Stimulated activated CD4-positive, alpha-beta T cell treated with anti-CD3 and anti-CD28 coated beads, Interleukin-12 subunit alpha, Interleukin-12 subunit beta, amount 100 ng/mL, for 24 hours (primary cell): ENCODE measurements around the gene DDRGK1.
A peak's percentile ranks its signal among the peaks of the same experiment; 100 is the strongest.

Experiments used
- DNase-seq, 2 experiments: peaks; one replicate each; pipeline ENCODE4 v3.0.0-alpha.2; 2020; ENCODE audit warnings: low read depth in 2 of 2

The DDRGK1 gene

DNA sequence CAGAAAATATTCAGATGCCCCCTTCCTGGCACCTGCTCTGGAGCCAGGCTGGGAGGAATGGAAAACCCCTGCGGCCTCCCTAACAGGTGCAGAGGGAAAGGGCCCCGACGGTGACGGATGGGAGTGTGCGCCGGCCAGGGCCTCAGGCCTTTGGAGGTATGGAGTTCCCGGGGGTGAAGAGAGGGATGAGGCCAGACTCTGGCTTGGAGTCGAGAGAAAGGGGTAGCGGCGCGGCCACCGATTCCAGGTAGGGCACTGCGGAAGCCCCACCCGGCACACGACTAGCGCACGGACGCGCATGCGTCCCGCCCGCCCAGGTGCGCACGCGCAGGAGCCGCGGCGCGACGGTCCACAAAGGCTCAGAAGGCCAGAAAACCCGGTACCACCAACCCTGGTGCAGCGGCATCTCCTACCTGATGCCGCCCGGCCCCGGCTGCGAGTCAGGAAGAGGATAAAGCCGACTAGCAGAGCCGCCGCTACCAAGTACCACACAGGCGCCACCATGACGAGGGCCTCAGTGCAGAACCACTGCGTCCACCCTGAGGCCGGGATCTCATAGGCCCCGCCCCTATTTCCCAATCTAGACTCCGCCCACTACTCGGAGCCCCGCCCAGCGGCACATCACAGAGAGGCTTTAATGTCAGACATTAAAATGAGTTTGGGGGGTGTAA lies at the start of gene DDRGK1:
Gene DDRGK1 (minus strand): TSS at position 559 of the 671 bp plus-strand sequence. CDS start 55 bp downstream, at position 504.
- peak; percentile 86 to 94 for DNase-seq

DNA sequence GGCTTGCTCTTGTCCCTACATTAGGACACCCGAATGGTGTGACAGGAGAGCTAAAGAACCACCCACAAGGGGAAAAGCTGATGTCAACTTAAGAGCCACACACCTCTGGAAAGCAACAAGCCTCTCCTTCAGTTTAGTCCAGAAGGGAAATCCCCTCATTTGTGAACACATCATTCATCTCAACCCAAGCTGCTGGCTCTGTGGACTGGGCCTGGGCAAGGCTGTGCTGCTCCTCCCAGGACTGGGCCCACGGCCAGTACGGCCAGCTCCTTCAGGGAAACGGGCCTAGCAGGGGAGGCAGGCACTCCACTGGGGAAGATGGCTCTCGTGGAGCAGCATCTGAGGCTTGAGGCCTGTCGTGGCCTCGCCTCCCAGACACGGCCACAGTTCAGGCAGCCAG lies 47.3 kb upstream of the DDRGK1 start:
- no peak for DNase-seq

DNA sequence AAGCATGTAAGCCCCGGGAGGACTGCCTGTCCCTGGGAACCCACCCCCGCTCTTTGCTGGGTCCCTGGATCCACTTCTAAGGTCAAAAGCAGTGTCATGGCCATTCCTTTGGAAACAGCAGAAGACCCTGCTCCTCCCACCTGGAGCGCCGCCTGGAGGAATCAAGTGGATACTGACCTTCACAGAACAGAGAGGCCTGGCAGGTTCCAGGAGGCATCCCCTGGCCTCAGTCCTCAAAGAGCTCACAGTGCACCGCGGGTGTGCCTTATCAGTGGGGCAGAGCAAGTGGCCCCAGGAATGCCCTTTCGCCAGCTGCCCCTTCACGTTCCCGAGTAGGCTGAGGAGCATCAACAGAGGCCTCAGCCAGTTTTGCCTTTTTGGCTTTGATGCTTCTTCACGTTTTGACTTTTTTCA lies 45.6 kb upstream of the DDRGK1 start:
- no peak for DNase-seq

DNA sequence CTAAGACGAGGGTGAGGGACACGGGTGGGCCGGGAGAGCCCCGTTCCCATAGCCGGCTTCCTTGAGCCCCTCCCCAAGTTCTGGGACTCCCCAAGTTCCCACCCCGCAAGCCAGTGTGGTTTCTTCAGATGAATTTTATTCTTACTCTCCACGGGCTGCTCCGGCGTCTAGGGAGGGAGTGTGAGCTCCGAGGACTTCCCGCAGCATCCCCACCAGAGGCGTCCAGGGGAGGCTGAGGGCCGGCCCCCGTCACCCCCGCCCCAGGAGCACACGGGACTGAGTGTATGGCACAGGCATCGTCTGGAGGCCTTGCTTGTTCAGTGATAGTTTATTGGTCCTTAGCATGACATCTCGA lies 44.5 kb upstream of the DDRGK1 start:
- DNase-seq = no peak

DNA sequence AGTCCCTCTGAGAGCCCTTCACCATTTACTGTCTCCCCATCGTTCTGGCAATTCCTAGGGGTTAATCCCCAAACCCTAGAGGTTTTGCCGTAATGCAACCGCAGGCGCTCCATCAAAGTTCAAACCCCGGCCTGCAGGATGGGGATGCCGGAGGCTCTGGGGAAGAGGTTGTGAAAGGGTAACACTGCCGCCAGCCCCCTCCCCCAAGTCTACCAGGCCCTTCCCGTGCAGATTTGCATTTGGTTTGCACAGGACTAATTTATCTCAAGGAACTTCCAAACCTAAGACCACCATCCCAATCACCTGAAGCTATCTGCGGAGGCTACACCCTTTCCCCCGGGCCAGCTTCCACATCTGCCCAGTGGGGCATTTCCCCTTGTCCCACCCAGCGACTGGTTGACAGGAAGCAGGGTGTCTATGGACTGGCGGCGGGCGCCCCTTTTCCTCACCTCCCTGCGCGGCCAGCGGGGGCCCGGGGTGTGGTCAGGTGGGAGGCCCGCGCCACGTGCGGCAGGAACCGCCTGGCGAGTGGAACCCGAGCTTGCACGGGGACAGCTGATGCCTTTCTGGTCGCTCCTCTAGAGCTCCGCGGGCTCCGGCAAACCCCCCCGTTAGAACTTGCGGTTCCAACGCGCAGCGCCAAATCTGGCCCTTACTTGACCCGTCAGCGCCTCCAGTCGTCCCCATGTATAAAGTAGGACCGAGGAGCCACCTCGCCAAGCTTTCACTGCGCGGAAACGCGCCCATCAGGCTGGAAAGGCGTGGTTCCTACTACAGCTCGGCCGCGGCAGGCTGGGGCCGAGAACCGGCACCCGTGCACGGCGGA lies 43.9 kb upstream of the DDRGK1 start:
- DNase-seq = no peak

DNA sequence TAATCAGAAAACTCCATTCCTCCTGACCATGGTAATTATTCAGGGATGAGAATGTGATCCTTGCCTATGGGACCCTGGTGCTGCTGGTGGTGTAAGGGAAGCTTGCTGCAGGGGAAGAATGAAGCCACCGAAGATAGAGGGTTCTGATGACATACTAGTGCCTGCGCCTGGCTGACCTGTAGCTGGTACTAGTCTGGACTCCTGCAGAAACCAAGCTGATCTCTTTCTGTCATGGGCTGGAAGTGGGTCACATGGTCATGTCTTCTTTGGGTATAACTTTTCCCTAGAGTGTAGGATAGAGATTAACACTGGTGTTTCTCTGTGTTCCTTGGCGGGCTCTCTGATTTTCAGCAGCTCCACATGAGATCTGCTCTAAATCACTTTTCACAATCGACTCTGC lies 43.2 kb upstream of the DDRGK1 start:
- DNase-seq = no peak

DNA sequence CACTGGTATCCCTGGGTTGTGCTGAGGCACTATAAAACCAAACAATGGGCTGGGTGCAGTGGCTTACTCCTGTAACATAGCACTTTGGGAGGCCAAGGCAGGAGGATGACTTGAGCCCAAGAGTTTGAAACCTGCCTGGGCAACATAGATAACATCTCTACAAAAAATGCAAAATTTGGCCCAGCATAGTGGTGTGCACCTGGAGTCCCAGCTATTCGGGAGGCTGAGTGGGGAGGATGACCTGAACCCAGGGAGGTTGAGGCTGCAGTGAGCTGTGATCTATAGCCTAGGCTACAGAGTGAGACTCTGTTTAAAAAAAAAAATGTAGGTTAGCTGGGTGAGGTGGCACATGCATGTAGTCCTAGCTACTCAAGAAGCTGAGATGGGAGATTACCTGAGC lies 42.2 kb upstream of the DDRGK1 start:
- DNase-seq = no peak

DNA sequence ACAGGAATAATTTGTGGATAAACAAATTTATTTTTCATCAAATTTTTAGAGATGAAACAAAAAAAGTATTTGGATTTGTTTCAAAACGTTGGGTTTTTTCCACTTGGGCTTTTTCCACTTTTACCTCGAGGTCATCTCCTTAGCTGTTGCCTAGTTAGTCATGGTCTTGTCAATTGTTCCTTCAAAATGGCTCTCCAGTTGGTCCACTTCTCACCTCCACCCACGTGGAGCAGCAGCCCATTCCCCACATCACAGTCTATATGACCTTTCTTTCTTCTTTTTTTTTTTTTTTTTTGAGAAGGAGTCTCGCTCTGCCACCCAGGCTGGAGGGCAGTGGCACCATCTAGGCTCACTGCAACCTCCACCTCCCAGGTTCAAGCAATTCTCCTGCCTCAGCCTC lies 41.2 kb upstream of the DDRGK1 start:
- DNase-seq = no peak

DNA sequence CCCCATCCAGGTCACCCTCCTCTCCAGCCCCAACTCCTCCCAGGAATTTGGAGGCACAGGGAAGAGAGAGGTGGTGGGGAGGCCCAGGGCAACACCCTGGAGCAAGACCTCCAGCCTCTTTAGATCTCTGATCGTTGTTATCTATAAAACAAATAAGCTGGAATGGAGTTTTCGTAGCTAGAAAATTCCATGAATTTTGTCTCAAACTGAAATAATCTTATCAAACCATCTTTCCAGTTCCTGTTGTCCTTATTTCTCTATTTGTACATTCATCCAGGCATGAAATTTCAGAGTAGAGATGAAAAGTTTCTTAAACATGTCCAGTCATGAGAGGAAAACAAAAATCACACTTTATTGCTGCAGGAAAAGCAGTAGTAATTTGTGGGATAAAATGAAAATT lies 40.7 kb upstream of the DDRGK1 start:
- no peak for DNase-seq

DNA sequence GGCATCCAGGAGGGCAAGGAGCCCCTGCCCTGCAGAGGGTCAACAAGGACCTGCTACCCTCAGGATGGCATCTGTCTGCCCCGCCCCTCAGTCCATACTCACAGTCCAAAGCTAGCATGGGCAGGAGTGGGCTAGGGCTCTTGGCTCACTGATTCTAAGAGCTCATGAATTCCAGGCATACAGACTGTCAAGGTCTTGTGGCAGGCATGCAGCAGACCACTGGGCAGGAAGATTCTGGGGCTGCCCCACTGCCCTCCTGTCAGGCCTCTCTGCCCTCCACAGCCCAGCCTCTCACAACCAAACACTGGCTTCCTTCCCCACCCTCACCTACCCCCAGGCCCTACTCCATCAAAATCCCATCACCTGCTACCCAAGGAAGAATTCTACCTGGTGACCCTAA lies 40.1 kb upstream of the DDRGK1 start:
- no peak for DNase-seq

DNA sequence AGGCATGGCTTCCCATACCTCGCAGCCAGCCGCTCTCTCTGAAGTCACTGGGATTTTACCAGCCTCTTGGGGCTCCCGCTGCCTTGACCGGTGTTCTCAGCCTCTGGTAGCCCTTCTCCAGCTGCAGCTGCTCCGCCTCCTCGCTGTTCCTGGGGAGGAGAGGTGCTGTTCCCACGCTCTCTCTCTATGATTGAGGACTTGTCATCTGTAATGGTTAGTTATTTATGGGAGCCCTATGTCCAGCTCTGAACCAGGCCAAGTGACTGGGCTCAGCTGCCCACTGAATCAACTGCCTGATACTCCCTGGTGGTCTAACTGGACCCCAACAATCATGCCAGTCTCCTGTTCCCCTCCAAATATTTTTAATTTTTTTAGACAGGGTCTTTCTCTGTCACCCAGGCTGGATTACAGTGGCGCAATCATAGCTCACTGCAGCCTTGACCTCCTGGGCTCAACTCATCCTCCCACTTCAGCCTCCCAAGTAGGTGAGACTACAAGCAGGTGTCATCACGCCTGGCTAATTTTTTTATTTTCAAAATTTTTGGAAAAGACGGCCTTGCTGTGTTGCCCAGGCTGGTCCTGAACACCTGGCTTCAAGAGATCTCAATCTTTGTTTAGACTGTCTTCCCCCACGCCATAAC lies 39.4 kb upstream of the DDRGK1 start:
- DNase-seq = no peak

DNA sequence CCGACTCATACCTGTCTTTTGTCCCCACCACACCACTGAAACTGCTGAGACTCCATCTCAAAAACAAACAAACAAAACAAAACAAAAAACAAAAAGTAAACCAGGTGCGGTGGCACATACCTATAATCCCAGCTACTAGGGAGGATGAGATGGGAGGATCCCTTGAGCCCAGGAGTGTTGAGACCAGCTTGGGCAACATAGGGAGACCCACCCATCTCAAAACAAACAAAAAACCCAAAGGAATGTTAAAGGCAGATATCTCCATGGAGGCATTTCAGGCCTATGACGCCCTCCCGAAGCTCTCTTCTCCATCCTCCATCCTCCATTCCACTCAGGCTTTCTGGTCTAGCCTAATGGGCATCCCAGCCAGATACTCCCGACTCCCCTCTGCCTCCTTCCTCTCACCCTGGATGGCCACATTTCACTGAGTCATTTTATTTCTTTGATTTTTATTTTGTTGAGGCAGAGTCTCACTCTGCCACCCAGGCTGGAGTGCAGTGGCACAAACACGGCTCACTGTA lies 37.8 kb upstream of the DDRGK1 start:
- DNase-seq = no peak

DNA sequence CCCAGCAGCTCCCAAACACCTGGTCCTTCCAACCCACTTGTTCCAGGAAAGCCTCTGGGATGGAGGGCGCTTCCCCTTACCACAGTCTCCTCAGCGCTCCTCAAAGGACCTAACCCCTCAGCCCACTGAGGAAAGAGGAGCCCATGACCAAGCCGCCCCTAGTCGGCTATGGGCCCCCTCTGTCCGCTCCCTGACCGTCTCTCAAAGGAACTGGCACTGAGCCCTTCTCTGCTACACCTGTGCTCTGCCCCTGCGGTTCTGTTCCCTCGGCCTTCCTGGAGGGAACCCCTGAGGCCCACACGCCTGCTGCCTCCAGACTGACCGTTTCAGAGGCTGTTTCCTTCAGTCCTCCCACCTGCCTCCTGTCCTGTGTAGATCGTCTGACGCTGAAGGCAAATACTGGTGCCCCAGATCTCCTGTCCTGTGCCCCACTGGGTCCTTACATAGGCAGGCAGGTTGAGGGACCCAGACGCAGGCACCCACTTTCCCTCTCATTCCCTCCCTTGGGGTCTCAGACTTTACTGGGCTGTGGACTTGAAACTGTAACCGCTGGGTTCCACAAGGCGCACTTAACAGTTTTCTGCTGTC lies 36.4 kb upstream of the DDRGK1 start:
- no peak for DNase-seq

DNA sequence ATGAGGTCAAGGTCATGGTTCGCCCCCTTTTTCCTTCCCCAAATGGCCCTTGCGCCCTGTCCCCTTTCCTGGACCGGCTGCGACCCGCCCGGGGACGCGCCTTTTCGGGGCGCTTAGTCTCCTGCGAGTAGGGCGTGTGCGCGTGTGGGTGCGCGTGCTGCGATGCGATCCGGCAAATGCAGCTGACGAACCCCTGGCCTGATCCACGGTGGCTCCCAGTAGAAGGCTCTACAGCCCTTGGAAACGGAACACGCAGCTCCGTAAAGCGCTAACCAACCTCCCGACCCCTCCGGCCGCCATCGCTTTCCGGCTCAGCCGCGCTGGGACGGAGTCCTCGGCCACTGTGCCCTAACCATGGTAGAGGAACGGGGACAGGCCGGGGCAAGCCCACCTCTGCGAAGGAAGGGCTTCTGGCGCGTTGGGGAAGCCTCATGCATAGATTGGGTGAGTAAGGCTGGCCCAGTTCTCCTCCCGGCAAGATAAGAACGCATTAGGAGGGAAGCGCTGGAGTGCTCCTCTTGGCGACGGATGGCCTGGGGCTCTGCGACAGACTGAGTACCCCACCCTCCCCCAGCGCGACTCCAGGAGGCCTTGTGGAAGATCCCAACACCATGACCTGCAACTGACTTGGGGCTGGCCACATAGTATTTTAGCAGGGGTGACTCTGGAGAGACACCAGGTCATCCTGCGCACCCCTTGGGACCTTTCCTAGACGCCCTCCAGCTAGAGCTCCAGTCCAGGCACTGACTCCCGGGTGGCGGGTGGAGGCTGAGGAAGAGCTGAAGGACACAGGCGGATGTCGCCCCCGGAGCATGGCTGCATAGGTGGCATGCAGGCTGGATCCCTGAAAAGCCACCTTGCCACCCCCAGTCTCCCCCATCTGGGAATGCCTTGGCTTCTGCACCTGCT lies 35.6 kb upstream of the DDRGK1 start:
- no peak for DNase-seq

DNA sequence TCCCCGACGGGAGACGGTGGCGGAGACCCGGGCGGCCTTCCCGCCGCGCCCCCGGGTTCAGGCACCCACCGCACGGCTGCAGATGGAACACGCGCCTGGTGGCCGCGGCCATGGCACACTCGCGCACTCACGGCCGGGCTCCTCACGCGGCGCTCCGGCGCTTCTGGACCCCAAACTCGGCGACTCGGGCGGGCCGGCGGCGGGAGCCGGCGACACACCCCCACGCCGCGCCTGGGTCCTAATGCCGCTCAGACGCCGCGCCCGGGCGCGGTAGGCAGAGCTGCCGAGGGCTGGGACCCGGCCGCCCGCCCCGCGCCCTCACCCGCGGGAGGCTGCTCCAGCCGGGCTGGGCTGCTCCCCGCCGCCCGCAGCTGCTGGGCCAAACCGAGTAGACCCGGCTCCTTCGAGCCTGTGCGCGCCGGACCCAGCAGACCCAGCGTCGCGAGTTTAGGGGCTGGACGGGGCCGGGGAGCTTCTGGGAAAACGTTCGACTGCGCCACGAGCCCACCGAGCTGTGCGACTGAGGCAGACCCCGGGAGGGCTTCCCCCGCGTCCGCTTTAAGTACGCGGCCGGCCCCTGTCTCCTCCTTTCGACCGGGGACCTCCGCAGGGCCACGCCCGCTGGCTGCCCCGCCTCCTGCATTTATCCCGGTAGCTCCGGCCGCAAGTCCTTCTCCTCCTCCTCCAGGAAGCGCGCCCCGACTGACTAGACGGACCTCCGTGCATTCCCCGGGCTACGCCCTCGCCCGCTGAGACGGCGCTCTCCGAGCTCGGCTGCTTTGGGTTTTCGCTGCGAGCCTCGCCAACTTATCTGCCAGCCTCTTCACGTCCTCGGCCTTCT lies 34.8 kb upstream of the DDRGK1 start, which contains the start of gene SLC4A11:
Gene SLC4A11 (minus strand): TSS at position 165 of the 841 bp plus-strand sequence. CDS start 53 bp downstream, at position 112.
- DNase-seq = no peak

DNA sequence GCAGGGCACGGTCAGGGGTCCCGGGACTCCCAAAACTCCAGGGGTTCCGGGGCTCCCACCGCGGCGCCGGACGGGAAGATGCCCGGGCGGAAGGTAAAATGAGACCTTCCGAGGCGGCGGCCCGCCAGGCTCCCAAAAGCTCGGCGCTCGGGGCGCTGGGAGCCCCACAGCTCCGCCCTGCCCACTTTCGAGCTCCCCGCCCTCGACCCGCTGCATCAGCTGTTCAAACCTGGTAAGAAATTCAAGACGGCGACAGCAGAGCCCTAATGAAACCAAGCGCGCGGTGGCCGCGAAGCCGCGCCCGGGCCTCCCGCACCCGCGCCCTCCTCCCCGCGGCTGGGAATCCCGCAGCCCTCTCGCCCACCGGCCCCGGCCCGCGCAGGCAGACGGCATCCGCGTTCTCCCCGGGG lies 34.1 kb upstream of the DDRGK1 start:
- peak in 1 of 2 experiments; percentile 36 for DNase-seq

DNA sequence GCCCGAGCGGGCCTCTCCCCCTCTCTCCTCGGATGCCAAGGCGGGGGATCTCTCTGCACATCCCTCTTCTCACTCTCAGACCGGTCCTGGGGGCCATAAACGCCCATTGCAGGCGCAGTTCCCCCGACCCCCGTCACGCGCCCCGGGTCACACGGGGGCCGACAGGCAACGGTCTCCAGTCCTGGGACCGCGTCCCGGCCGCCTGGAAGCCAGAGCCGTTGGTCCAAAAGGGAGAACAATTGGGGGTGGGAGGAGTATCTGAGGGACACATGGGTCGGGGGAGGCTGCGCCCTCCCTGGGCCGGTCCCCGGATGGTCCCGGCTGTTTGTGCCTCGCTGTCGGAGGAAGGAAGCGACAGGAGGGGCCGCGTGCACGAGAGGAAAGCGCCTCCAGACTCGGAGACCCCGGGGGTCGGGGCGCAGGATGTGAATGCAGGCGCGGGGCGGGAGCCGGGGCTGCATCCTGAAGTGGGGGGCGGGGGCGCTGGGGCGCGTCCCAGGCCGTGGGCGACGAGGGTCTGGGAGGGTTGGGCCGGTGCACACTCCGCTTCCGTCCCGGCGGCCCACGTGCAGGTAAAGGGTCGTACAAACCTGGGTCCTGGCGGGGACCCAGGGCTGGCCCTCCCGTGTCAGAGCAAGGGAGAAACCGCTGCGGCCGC lies 33.6 kb upstream of the DDRGK1 start:
- no peak for DNase-seq

DNA sequence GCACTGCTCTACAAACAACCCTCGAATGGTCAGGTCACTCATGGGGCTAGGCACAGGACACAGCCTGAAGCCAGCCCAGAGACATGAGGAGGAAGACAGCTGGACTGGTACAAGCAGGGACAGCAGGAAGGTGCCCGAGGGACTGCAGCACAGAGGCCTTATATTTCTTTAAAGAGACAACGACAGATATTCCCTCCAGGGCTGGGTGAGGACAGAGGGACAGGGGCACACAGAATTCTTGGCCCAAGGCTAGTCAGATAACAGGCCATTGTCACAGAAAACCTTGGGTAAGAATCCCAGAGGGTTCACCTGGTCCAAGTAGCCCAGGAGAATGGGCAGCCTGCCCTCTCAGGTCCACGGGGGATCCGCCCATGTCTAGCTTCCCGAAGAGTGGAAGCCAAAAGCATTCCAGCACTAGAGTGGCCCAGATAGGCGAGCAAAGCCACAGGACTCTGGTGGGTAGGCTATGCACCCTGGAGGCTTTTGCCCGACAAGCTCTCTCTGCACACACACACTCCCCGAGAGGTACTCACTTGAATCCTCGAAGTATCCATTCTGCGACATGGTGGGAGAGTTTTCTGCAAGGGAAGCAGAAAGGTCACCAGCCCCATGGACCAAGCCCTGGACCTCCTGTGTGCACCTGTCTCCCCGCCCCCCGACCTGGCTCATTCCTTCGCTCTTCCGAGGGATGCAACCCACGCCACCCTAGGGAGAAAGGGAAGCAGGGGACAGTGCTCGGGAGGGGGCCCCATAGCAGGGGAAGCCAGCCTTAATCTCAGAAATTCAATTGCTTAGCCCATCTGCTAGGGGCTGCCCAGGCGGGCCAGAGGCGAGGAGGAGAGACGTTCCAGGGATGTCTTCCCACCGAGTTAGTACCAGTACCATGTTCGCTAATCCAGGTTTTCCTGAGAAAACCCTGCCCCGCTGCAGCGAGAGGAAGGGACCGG lies 32.8 kb upstream of the DDRGK1 start:
- DNase-seq = no peak
